Medulla oblongata (tissue), 1 donor: ENCODE results near the gene NOTCH2NLA.
"Not testable (repeated sequence)": the region's sequence is repeated elsewhere in the genome, so short reads cannot be mapped to it uniquely, and the experiment has no call there.

Experiments
- DNase-seq: peaks from one replicate; pipeline ENCODE4 v3.0.0-alpha.2; 2015; ENCODE audit errors: extremely low spot score

Gene NOTCH2NLA

DNA sequence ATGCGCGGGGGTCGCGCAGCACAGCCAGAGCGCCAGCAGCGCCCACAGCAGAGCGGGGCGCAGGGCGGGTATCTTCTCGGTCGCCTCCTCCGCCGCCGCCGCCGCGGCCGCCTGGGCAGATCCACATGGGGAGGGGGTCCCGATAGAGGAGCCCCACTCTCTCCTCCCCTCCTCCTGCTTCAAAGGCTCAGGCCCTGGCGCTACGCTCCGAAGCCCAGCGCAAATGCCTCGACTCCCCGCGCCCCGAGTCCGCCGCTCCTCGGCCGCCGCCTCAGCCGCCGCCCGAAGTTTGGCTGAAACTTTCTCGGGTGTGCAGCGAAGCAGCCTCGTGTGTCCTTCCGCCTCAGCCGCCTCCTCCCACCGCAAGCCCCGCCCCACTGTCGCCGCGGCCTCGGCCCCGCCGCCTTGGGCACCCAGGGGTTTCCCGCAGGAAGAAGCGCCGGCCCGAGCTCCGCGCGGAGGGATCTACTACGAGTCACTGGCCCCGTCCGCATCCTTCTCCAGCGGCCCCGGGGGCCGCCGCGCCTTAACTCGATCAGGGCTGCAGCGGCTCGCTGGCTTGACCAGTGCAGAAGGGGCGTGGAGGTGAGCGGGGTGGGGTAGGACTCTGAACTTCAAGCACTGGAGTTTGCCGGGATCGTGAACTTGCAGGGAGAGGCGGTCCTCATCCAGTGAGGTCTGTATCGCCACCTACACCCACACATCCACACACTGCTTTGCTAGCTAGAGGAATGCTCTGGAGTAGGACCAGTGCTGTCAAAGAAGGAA lies at the start of gene NOTCH2NLA:
TSS of gene NOTCH2NLA (minus strand) at position 312 of the 768 bp plus-strand sequence. CDS start 39,684 bp downstream, outside the sequence.
- not testable (repeated sequence) for DNase-seq

DNA sequence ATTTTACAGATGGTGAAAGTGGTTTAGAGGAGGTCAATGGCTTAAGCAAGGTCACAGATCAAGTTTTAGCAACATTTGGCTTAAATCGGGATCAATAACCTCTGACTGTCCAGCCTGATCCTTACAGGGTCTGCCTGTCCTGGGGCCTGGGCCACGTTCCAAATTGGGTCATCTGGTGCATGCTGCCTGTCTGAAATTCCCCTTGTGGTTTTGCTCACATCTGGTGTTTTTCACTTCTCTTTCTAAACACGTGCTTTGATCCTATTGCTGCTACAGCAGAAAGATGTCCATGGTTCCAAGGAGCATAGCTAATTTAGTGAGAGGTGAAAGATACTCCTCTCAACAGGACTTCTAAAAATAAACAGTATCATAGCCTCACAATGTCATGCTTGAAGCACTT lies 49.5 kb upstream of the NOTCH2NLA start:
- not testable (repeated sequence) for DNase-seq

GRCh38 chr1:146277087-146277486 lies 48.3 kb upstream of the NOTCH2NLA start:
- DNase-seq: not testable (repeated sequence)

- DNase-seq: not testable (repeated sequence)
These were observed 45.3 kb upstream of the NOTCH2NLA start for GRCh38 chr1:146274083-146274482.

- not testable (repeated sequence) for DNase-seq
These were observed 44.4 kb upstream of the NOTCH2NLA start for GRCh38 chr1:146273194-146273593.

DNA sequence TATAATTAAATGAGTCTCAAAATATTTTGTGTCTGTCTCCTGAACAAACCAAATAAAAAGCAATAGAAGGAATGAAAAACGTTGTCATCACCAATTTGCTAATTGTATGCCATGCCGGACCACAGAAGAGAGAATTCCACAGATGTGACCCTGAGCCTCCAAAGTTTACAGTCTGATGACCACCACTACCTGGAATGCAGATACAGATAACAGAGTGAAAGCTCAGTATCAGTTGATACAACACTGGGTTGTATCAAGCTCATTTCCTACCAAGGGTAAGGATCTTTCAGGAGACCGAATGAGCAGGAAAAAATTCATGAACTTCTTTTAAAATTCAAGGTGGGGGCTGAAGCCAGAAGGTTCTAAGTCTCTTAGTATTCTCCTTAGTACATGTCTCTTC lies 43.9 kb upstream of the NOTCH2NLA start:
- DNase-seq: not testable (repeated sequence)

GRCh38 chr1:146271977-146272376 lies 43.2 kb upstream of the NOTCH2NLA start:
- DNase-seq: not testable (repeated sequence)

DNA sequence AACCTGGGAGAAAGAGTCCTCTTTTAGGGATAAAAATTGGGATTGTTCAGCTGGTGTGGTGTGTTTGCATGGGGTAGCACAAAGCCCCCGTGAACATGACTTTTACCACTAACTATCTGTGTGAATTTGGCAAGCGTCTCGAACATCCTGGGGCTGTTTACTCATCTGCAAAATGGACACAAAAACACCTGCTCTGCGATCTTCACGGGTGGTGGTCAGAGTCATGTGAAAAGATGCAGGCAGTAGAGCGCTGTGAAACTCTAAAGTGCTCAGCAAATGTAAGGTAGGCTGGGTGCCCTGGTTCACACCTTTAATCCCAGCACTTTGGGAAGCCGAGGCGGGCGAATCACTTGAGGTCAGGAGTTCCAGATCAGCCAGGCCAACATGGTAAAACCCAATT lies 41.3 kb upstream of the NOTCH2NLA start:
- DNase-seq: not testable (repeated sequence)

DNA sequence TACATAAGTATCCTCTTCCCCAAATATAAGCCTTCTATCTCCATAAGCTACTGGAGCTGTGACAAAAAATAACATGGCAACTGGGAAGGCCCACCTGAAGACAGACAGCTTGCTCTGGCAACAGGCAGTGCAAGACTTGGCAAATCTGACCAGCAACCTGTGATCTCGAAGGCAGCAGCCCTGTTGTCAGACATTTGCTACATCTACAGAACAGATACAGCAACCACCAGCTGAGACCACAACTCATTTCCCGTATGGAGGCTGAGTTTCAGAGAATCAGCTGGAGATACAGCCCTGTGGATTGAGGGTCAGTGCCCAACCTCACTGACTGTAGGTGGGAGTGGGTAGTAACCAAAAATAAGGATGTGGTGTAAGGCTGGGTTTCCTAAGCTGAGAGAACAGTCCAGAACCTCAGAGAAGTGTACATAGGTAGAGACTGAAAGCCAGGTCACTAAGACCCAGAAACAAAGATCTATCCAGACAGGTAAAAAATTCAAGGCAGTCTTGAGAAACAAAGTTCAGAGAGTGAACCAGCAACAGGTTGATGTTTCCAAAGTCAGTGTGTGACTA lies 37.4 kb upstream of the NOTCH2NLA start:
- not testable (repeated sequence) for DNase-seq

GRCh38 chr1:146264761-146265160 lies 35.9 kb upstream of the NOTCH2NLA start:
- not testable (repeated sequence) for DNase-seq

GRCh38 chr1:146260006-146260730 lies 31.3 kb upstream of the NOTCH2NLA start:
- DNase-seq: not testable (repeated sequence)

DNA sequence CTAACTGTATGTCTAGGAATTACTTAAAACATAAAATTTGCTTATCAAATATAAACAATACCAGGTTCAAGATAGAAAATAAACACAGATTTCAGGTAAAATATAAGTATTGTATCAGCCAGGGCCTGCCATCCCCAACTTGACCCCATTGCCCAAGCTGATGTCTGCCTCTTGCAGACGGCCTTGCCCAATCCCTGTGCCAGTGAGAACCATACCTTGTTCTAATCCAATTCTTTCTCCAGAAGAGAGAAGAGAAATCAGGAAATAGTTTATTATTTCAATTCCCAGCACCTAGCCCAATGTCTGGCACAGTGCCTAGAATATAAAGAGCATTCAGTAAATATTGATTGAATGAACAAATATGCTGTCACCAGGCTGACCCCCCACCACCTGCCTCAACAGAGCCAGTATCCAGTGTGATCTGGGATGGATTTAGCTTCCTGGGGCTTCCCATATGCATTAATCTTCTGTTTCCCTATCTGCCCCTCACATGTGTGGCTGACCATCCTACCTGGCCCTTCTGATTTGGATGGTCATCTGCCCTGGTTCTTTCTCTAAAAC lies 29.3 kb upstream of the NOTCH2NLA start:
- not testable (repeated sequence) for DNase-seq

- DNase-seq: not testable (repeated sequence)
These were observed 25.9 kb upstream of the NOTCH2NLA start for GRCh38 chr1:146254569-146255197.

DNA sequence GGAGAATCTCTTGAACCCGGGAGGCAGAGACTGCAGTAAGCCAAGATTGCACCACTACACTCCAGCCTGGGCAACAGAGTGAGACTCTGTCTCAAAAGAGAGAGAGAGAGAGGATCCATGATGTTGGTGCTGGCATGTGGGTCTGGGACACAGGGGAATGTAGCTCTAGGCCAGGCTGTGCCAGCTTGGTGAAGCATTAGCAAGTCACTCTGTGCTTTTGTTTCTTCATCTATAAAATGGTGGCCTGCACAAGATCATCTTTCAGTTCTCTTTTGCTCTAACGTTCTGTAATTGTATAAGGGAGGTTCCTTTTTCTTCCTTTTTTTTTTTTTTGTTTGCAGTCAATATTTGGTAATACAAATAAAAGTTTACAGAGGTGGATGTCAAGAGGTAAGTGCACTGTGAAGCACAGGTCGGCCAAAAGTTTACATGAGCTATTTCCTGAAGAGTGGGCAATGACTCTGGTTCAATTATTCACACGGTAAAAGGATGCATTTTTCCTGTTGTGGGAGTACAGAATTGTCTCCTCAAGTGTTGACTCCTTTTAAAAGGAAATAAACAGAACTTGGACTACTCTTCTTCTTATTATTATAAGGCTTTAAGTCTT lies 24.5 kb upstream of the NOTCH2NLA start:
- DNase-seq: not testable (repeated sequence)

- not testable (repeated sequence) for DNase-seq
These were observed 22.7 kb upstream of the NOTCH2NLA start for GRCh38 chr1:146251523-146251922.

DNA sequence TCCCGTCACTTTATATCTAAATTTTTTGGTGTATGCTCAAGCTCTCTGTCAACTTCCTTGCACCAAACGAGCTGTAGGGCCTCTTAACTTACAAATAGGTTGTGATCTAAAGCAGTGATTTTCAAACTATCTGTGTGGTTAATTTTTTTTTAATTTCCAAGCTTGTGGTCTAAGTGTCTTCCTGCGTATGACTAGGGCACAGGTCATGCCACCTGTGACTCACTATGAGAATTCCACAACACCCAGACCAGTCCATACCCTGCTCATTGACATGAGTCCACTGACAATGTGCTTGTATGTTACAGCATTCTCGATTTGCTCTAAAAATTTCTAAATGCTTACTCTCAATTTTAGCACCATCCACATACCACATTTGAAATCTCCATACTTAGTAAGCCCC lies 19.8 kb upstream of the NOTCH2NLA start:
- not testable (repeated sequence) for DNase-seq

DNA sequence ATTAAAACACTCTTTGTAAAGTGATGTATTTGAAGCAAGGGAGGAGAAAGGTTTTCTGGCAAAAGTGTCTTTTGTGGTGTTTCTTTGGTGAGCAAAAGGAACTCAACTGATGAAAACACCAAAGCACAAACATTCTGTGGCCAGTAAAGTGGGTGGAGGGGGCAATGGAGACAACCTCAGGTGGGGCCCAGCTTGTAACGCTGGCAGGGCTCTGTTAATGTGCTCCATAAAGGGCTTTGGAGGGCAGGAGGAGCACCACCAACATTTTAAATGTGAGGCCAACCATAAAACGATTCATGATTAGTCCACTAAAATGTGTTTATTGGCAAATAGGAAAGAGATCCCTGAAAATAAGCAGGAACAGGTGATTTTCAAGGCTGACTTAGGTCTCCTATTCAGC lies 7.8 kb upstream of the NOTCH2NLA start:
- DNase-seq: not testable (repeated sequence)

- DNase-seq: not testable (repeated sequence)
These were observed 7.3 kb upstream of the NOTCH2NLA start for GRCh38 chr1:146236026-146236601.

DNA sequence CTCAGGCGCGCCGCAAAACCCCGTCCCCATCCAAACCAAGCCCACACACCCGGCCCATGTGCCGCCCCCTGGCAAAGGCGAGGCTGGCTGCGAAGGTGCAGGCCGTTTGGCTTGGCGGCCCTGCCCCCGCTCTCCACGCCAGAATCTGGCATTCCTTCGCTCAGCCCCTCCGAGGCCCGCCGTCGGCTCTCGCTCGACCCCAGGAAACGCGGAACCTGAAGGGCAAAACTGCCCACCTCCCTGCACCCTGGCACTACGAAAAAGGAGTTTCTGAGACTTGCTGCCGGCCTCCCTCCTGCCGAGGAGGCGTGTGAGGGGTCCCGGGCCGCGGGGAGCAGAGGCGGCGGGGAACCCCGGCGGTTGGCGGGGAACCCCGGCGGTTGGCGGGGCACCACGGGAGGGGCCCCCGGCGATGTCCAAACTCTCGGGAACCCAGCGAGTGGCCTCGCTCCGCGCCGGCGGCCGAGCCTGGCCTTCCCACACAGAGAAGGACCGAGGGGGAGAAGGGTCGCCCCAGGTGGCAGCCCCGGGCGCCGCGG lies 608 bp downstream of the NOTCH2NLA start:
- DNase-seq: not testable (repeated sequence)

GRCh38 chr1:146174531-146174930 lies 54.3 kb downstream of the NOTCH2NLA start:
- DNase-seq: not testable (repeated sequence)
